SK-N-SH (cell line): ENCODE measurements around the gene RGS11.
"Not testable (repeated sequence)": the region's sequence is repeated elsewhere in the genome, so short reads cannot be mapped to it uniquely, and the experiment has no call there.

ENCODE experiments used
- CHD2 ChIP-seq: fragments of 150-350 bp; IDR thresholded peaks from 2 replicates; pipeline ENCODE4 v1.6.1; 2018; ENCODE audit warnings: low read length; ENCODE audit not compliant: partially characterized antibody
- CTCF ChIP-seq: fragments of 200-600 bp; sonication (generic); IDR thresholded peaks from 2 replicates; pipeline ENCODE4 v1.6.1; 2017; ENCODE audit warnings: antibody characterized with exemption, mild to moderate bottlenecking, moderate library complexity
- EP300 ChIP-seq, 2 experiments: IDR thresholded peaks; 2 replicates each; pipeline versions ENCODE4 v1.4.0 to v1.6.1; 2012; ENCODE audit warnings: borderline replicate concordance in 1 of 2, low read depth in 1 of 2, low read length in 1 of 2
- EZH2phosphoT487 ChIP-seq: fragments of 200-600 bp; sonication (generic); IDR thresholded peaks from 2 replicates; pipeline ENCODE4 v1.6.1; 2017; ENCODE audit warnings: low read depth, mixed run types, mild to moderate bottlenecking, antibody characterized with exemption, moderate library complexity, borderline replicate concordance
- GABPA ChIP-seq: IDR thresholded peaks from 2 replicates; pipeline ENCODE4 v1.4.0; 2012; ENCODE audit warnings: low read depth, mild to moderate bottlenecking
- JUND ChIP-seq: IDR thresholded peaks from 2 replicates; pipeline ENCODE4 v1.4.0; 2012
- MAX ChIP-seq: IDR thresholded peaks from 2 replicates; pipeline ENCODE4 v1.4.0; 2012; ENCODE audit warnings: low read depth
- MEF2A ChIP-seq: IDR thresholded peaks from 2 replicates; pipeline ENCODE4 v1.4.0; 2012; ENCODE audit warnings: low read depth, borderline replicate concordance
- NFIC ChIP-seq: IDR thresholded peaks from 2 replicates; pipeline ENCODE4 v1.4.0; 2012; ENCODE audit warnings: borderline replicate concordance
- RCOR1 ChIP-seq: fragments of 150-350 bp; IDR thresholded peaks from 2 replicates; pipeline ENCODE4 v1.6.1; 2017; ENCODE audit warnings: antibody characterized with exemption, low read length
- REST ChIP-seq: IDR thresholded peaks from 2 replicates; pipeline ENCODE4 v1.6.1; 2012; ENCODE audit warnings: mild to moderate bottlenecking, low read depth, low read length, moderate library complexity
- RFX5 ChIP-seq: IDR thresholded peaks from 2 replicates; pipeline ENCODE4 v1.6.1; 2012; ENCODE audit warnings: mild to moderate bottlenecking, improper control_type of control experiment, low read length
- YY1 ChIP-seq: IDR thresholded peaks from 2 replicates; pipeline ENCODE4 v1.4.0; 2012; ENCODE audit warnings: low read depth, mild to moderate bottlenecking

GRCh38 chr16:258091-258490 is 17.7 kb downstream of the RGS11 start:
- TF ChIP-seq CHD2; EZH2phosphoT487; CTCF; MAX; REST; EP300 (IDR thresholded peaks at IDR 0.05; ENCODE audit: borderline replicate concordance in 1 of 2, low read depth in 1 of 2, low read length in 1 of 2); NFIC; GABPA; YY1; RFX5; JUND; RCOR1; MEF2A: not testable (repeated sequence)
